GM12865 (cell line): ENCODE measurements around the gene TNFRSF25.
A peak's percentile ranks its signal among the peaks of the same experiment; 100 is the strongest.
"Not testable (repeated sequence)": the region's sequence is repeated elsewhere in the genome, so short reads cannot be mapped to it uniquely, and the experiment has no call there.

Experiments used
- DNase-seq: peaks from one replicate; pipeline ENCODE4 v3.0.0; 2010; ENCODE audit warnings: low read depth
- H3K4me3 ChIP-seq: 2 replicates; pipeline ENCODE4 v1.5.1; 2011; ENCODE audit warnings: mild to moderate bottlenecking, low read depth, low read length, control low read depth
- TF ChIP-seq, protein P1 (sequence below): IDR thresholded peaks from 2 replicates; pipeline ENCODE4 v1.5.1; 2011; ENCODE audit warnings: low read length, control low read depth, low read depth, inconsistent platforms; ENCODE audit not compliant: insufficient read depth; ENCODE audit errors: missing control alignments

Gene TNFRSF25

GRCh38 chr1:6461538-6462411, 4.2 kb downstream of the TNFRSF25 start:
- no peak for DNase-seq
- no peak overlapping the region for H3K4me3 ChIP-seq
- TF ChIP-seq, protein P1, sequence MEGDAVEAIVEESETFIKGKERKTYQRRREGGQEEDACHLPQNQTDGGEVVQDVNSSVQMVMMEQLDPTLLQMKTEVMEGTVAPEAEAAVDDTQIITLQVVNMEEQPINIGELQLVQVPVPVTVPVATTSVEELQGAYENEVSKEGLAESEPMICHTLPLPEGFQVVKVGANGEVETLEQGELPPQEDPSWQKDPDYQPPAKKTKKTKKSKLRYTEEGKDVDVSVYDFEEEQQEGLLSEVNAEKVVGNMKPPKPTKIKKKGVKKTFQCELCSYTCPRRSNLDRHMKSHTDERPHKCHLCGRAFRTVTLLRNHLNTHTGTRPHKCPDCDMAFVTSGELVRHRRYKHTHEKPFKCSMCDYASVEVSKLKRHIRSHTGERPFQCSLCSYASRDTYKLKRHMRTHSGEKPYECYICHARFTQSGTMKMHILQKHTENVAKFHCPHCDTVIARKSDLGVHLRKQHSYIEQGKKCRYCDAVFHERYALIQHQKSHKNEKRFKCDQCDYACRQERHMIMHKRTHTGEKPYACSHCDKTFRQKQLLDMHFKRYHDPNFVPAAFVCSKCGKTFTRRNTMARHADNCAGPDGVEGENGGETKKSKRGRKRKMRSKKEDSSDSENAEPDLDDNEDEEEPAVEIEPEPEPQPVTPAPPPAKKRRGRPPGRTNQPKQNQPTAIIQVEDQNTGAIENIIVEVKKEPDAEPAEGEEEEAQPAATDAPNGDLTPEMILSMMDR, result no peak

GRCh38 chr1:6461051-6461530, 4.9 kb downstream of the TNFRSF25 start:
- H3K4me3 ChIP-seq, result no peak overlapping the region
- no peak for DNase-seq
- TF ChIP-seq, protein P1, result no peak

DNA sequence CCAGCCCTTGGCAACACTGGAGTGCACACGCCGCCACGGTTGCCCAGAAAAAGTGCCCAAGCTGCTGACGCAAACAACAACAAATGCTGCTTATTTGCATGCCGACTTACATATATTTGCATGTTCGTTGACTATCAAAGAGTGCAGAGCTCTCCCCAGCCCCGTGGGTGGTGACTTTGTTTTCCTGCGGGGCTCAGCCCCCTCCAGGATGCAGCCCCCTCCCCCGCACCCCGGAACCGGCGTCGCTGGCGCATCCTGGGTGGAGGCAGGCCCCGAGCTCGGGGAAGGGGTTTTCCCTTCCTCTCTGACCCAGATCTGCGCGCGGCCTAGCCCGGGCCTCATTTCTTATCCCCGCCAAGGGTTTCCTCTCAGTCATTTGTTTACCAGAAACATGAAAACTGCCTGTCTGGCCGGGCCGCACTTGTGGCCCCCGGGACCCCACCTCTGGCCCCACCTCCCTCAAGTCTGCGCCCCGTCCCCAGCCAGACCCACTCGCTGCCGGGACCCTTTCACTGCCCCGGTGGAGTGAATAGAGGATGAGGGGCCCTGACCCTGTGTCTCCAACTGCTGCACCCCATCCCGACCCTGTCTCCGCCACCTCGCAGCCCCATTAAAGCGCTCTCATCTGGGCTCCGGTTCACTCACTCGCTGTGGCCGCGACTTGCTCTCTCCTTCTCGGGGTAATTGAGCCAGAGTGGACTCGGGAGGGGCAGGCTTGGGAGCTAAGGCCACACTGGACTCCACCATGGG, 5.5 kb downstream of the TNFRSF25 start:
- peak overlapping the region; percentile 20 for H3K4me3 ChIP-seq

GRCh38 chr1:6459850-6460265, 6.1 kb downstream of the TNFRSF25 start:
- no peak for DNase-seq
- TF ChIP-seq, protein P1, result no peak
- no peak overlapping the region for H3K4me3 ChIP-seq

More for the DNA sequence above, 5.5 kb downstream of the TNFRSF25 start:
- DNase-seq, result peak; percentile 38
- TF ChIP-seq, protein P1, result no peak

GRCh38 chr1:6456800-6457466, 9.0 kb downstream of the TNFRSF25 start:
- TF ChIP-seq, protein P1, result no peak
- no peak overlapping the region for H3K4me3 ChIP-seq
- no peak for DNase-seq

- not testable (repeated sequence) for DNase-seq, H3K4me3 ChIP-seq
Measured at GRCh38 chr1:6455752-6456520, 10.0 kb downstream of the TNFRSF25 start.
